B cell (primary cell): ENCODE data around the gene SGTA. TPM values are rescaled to one million over a fixed set of nuclear protein-coding genes. Genes with fewer than 3 reads are reported as not detected.

Experiments used
- ATAC-seq: fragments of 200-7000 bp; cut with Tn5 transposase; one replicate; pipeline ENCODE4 v1.10.0; 2021; ENCODE audit warnings: low read depth, mild to moderate bottlenecking, moderate number of reproducible peaks, moderate library complexity
- CTCF ChIA-PET: fragments of 350-600 bp; sonication (Branson Sonifier 250); formaldehyde crosslinking; loops from one replicate; lab custom pipeline; 2021; ENCODE audit warnings: antibody characterized with exemption, inconsistent platforms; lab: Charles Lee
- POLR2A ChIA-PET: fragments of 350-600 bp; sonication (Branson Sonifier 250); formaldehyde crosslinking; loops from one replicate; lab custom pipeline; 2021; ENCODE audit warnings: antibody characterized with exemption; lab: Charles Lee
- DNase-seq: peaks from one replicate; pipeline ENCODE4 v3.0.0; 2013
- H2AFZ ChIP-seq: 2 replicates; pipeline ENCODE4 v1.6.1; 2012; ENCODE audit warnings: mild to moderate bottlenecking, low read depth, low read length; ENCODE audit not compliant: insufficient read depth, poor library complexity, severe bottlenecking
- H3K27ac ChIP-seq, 2 donors: 1 replicate in 1 of 2; 2 replicates in 1 of 2; pipeline ENCODE4 v1.5.1; 2012 to 2013; ENCODE audit warnings: low read length in 2 of 2, mild to moderate bottlenecking in 2 of 2, moderate library complexity in 1 of 2
- H3K27me3 ChIP-seq, 4 experiments: fragments of 200-600 bp in 1 of 4; sonication (generic) in 1 of 4; replicated peaks in 1 of 4; 1 replicate in 2 of 4; 2 replicates in 2 of 4; pipeline versions ENCODE4 v1.6.1 to v1.7.0; 2013 to 2016; ENCODE audit warnings: low read length in 3 of 4, mild to moderate bottlenecking in 2 of 4, mixed read lengths in 1 of 4, moderate library complexity in 1 of 4; ENCODE audit not compliant: insufficient read depth in 4 of 4, control insufficient read depth in 3 of 4; ENCODE audit errors: control extremely low read depth in 1 of 4
- H3K36me3 ChIP-seq, 2 experiments: replicated peaks in 1 of 2; 1 replicate in 1 of 2; 2 replicates in 1 of 2; pipeline versions ENCODE4 v1.6.1 to v1.7.1; 2013; ENCODE audit warnings: low read length in 1 of 2; ENCODE audit not compliant: insufficient read depth in 2 of 2, control insufficient read depth in 1 of 2; ENCODE audit errors: control extremely low read depth in 1 of 2, extremely low read depth in 1 of 2
- H3K4me1 ChIP-seq, 2 donors: fragments of 200-600 bp in 1 of 2; sonication (generic) in 1 of 2; 1 replicate in 1 of 2; 2 replicates in 1 of 2; pipeline versions ENCODE4 v1.5.1 to v1.6.1; 2013 to 2017; ENCODE audit warnings: low read length in 2 of 2; ENCODE audit not compliant: control insufficient read depth in 2 of 2, insufficient read depth in 2 of 2
- H3K4me2 ChIP-seq: replicated peaks from 2 replicates; pipeline ENCODE3; 2012; ENCODE audit warnings: mild to moderate bottlenecking, low read depth, low read length; ENCODE audit not compliant: poor library complexity, severe bottlenecking
- H3K4me3 ChIP-seq, 5 experiments: fragments of 200-600 bp in 1 of 5; sonication (generic) in 1 of 5; 1 replicate in 3 of 5; 2 replicates in 2 of 5; pipeline versions ENCODE4 v1.5.1 to v1.7.0; 2011 to 2016; ENCODE audit warnings: low read length in 4 of 5, mild to moderate bottlenecking in 4 of 5, low read depth in 2 of 5, control low read depth in 1 of 5, moderate library complexity in 1 of 5; ENCODE audit not compliant: insufficient read depth in 1 of 5; ENCODE audit errors: control extremely low read depth in 1 of 5, extremely low read depth in 1 of 5
- H3K79me2 ChIP-seq: fragments of 200-600 bp; sonication (generic); one replicate; pipeline ENCODE4 v1.6.0; 2016; ENCODE audit warnings: low read length; ENCODE audit not compliant: control insufficient read depth, insufficient read depth
- H3K9ac ChIP-seq: fragments of 200-600 bp; sonication (generic); 2 replicates; pipeline ENCODE4 v1.6.1; 2017; ENCODE audit warnings: mild to moderate bottlenecking, low read length, moderate library complexity
- H3K9me3 ChIP-seq, 3 donors: one replicate each; pipeline versions ENCODE4 v1.6.1 to v1.7.1; 2013; ENCODE audit warnings: low read length in 2 of 3; ENCODE audit not compliant: control insufficient read depth in 2 of 3, insufficient read depth in 1 of 3; ENCODE audit errors: control extremely low read depth in 1 of 3
- H4K20me1 ChIP-seq: 2 replicates; pipeline ENCODE4 v1.6.0; 2012; ENCODE audit warnings: mild to moderate bottlenecking, low read length; ENCODE audit not compliant: insufficient read depth, control insufficient read depth, poor library complexity, severe bottlenecking
- H3K27ac Mint-ChIP-seq: one replicate; pipeline ENCODE4 v1.8.0; 2021; ENCODE audit warnings: mixed read lengths
- H3K27me3 Mint-ChIP-seq: one replicate; pipeline ENCODE4 v1.8.0; 2021; ENCODE audit warnings: mixed read lengths
- H3K4me1 Mint-ChIP-seq: one replicate; pipeline ENCODE4 v1.8.0; 2021; ENCODE audit warnings: mixed read lengths
- H3K4me3 Mint-ChIP-seq: one replicate; pipeline ENCODE4 v1.8.0; 2021; ENCODE audit warnings: mixed read lengths
- H3K9me3 Mint-ChIP-seq: one replicate; pipeline ENCODE4 v1.8.0; 2022; ENCODE audit warnings: mixed read lengths; ENCODE audit not compliant: insufficient read depth
- EZH2 ChIP-seq: IDR thresholded peaks from 2 replicates; pipeline ENCODE4 v1.6.1; 2012; ENCODE audit warnings: borderline replicate concordance, low read depth, mild to moderate bottlenecking, moderate library complexity, low read length; ENCODE audit not compliant: insufficient read depth, poor library complexity, severe bottlenecking
- WGBS: methylation state at CpG from one replicate; pipeline ENCODE4 v1.1.5; 2013; ENCODE audit warnings: missing lambda C conversion rate; ENCODE audit not compliant: insufficient coverage; 5-methylcytosine and 5-hydroxymethylcytosine counted together
- intact Hi-C: fragments of 100-400 bp; cut with micrococcal nuclease; formaldehyde crosslinking; loops from one replicate; pipeline ENCODE4 v1.10.0; 2022
- polyA plus RNA-seq: library from polyadenylated mRNA; depleted of rRNA; stranded (reverse); fragments of >200 nt; gene quantifications from 2 replicates; pipeline ENCODE4 v1.2.3, GENCODE V29; 2012
- total RNA-seq, 2 donors: library from RNA; stranded (reverse); fragments of 120-200 nt in 1 of 2; gene quantifications; 1 replicate in 1 of 2; 2 replicates in 1 of 2; pipeline versions ENCODE4 v1.2.3 to v1.2.4, GENCODE V29; 2013 to 2022
- TF ChIP-seq, protein P1 (sequence below): fragments of 200-600 bp; IDR thresholded peaks from one replicate; pipeline ENCODE4 v1.8.0; 2022; ENCODE audit warnings: antibody characterized with exemption, mild to moderate bottlenecking

Gene SGTA
- total and polyA plus RNA-seq, 2 donors (not counting 1 experiment from before 2014, with no cell fraction given): 36.6 to 42.0 TPM

DNA sequence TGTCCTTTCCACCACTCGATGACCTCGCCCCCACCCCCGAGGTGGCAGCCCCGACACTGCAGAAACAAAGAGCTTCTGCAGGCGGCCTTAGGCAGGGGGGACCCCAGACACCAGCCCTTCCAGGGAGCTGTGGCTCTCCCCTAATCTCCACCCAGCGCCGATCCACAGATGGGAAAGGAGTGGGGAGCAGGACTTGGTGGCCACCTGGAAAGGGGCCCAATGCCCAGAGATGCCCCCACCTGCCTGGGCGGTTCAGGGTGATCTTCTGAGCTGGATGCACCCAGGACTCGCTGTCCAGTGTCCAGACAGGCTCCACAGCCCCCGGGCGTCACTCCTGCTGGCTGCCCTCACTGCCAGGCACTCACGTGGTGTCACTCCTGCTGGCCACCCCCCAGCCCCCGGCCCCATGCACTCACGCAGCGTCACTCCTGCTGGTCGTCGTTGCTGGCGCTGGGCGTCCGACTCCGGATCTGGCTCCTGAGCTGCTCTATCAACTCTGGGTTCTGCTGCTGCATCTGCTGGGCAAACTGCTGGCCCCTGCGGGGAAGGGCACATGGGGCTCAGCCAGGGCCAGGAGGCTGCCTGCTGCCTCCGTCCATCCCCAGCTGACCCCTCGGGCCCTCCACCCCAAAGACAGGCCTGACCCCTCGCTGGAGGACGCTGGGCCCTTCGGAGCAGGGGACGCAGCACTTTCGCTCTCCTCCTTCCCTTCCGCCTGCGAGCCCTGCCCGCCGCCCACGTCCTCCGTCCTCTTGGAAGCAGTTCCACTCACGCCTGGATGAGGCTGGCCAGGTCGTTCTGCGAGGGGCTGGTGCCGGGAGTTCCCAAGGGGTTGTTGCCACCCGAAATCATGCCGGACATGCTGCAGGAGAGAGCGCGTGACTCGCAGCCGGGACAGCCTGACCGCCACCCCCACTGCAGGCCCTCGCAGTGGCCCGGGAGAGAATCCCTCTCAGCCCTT is 25.9 kb downstream of the SGTA start:
- no peak overlapping the region for H3K9ac ChIP-seq
- H3K4me3 Mint-ChIP-seq: no peak overlapping the region
- H3K9me3 Mint-ChIP-seq: no peaks in the 10 kb centered on the region
- intact Hi-C loops: no loop called here
- no peaks in the 10 kb centered on the region for H3K9me3 ChIP-seq
- H3K27me3 Mint-ChIP-seq: no peaks in the 10 kb centered on the region
- H4K20me1 ChIP-seq: no peaks in the 10 kb centered on the region
- H3K27me3 ChIP-seq: no peaks in the 10 kb centered on the region
- H3K27ac ChIP-seq: no peak overlapping the region
- TF ChIP-seq EZH2: no peak
- TF ChIP-seq, protein P1, sequence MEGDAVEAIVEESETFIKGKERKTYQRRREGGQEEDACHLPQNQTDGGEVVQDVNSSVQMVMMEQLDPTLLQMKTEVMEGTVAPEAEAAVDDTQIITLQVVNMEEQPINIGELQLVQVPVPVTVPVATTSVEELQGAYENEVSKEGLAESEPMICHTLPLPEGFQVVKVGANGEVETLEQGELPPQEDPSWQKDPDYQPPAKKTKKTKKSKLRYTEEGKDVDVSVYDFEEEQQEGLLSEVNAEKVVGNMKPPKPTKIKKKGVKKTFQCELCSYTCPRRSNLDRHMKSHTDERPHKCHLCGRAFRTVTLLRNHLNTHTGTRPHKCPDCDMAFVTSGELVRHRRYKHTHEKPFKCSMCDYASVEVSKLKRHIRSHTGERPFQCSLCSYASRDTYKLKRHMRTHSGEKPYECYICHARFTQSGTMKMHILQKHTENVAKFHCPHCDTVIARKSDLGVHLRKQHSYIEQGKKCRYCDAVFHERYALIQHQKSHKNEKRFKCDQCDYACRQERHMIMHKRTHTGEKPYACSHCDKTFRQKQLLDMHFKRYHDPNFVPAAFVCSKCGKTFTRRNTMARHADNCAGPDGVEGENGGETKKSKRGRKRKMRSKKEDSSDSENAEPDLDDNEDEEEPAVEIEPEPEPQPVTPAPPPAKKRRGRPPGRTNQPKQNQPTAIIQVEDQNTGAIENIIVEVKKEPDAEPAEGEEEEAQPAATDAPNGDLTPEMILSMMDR: no peak
- ChIA-PET CTCF (no interaction called here), POLR2A (no interaction called here)
- H3K4me1 Mint-ChIP-seq: no peaks in the 10 kb centered on the region
- no peak for DNase-seq
- H3K36me3 ChIP-seq: peaks cover 3 to 32% of the 10 kb centered on the region in 2 experiments
- H3K79me2 ChIP-seq: no peaks in the 10 kb centered on the region
- ATAC-seq: no peak
- H2AFZ ChIP-seq: no peak overlapping the region
- H3K4me1 ChIP-seq: no peaks in the 10 kb centered on the region
- WGBS: 91% methylated on average over 47 of the region's 48 CpGs
- no peak overlapping the region for H3K27ac Mint-ChIP-seq
- no peak overlapping the region for H3K4me2 ChIP-seq
- H3K4me3 ChIP-seq: no peak overlapping the region

DNA sequence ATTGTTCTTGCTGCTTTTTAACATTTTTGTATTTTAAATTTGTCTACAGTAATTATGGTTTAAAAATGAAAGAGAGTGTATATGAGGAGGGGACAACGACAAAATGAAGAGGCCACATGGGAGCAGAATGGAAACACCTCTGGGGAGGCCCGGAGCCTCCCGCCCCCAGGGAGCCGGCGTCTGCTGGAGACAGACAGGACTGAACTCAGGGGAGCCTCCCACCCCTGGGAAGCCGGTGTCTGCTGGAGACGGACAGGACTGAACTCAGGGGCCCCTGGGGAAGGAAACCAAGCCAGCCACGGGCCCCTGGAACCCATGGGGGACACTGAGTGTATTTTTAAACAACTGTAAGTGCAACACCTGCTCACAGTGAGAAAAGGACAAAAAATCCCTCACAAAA is 26.6 kb downstream of the SGTA start:
- H3K36me3 ChIP-seq: peaks cover 3 to 28% of the 10 kb centered on the region in 2 experiments

More for the DNA sequence above, 26.6 kb downstream of the SGTA start:
- H3K4me3 Mint-ChIP-seq: no peak overlapping the region
- ATAC-seq (no peak), DNase-seq (no peak)
- no peaks in the 10 kb centered on the region for H3K9me3 ChIP-seq
- H3K4me3 ChIP-seq: no peak overlapping the region
- H3K27me3 ChIP-seq: no peaks in the 10 kb centered on the region
- POLR2A ChIA-PET: no interaction called here
- CTCF ChIA-PET: no interaction called here
- H3K9me3 Mint-ChIP-seq: no peaks in the 10 kb centered on the region
- no peaks in the 10 kb centered on the region for H3K4me1 ChIP-seq
- intact Hi-C loops: no loop called here
- no peak overlapping the region for H2AFZ ChIP-seq
- H3K27ac ChIP-seq: no peak overlapping the region
- no peaks in the 10 kb centered on the region for H3K79me2 ChIP-seq
- H4K20me1 ChIP-seq: no peaks in the 10 kb centered on the region
- H3K4me1 Mint-ChIP-seq: no peaks in the 10 kb centered on the region
- no peak for TF ChIP-seq EZH2
- TF ChIP-seq, protein P1: no peak
- H3K27ac Mint-ChIP-seq: no peak overlapping the region
- H3K27me3 Mint-ChIP-seq: no peaks in the 10 kb centered on the region
- 12% methylated on average over 8 of the region's 8 CpGs for WGBS
- H3K9ac ChIP-seq: no peak overlapping the region
- no peak overlapping the region for H3K4me2 ChIP-seq
